Stomach (tissue), 4 donors: ENCODE data around the gene MALAT1.

ENCODE experiments used
- CTCF ChIP-seq, 7 experiments: fragments of 450-650 bp in 4 of 7; fragments of 200-600 bp in 3 of 7; sonication (generic) in 3 of 7; IDR thresholded peaks; one replicate each; pipeline ENCODE4 v1.5.1; 2016 to 2019; ENCODE audit warnings: antibody characterized with exemption in 7 of 7, control low read depth in 2 of 7, mild to moderate bottlenecking in 1 of 7
- POLR2A ChIP-seq, 4 donors: fragments of 450-650 bp; IDR thresholded peaks; one replicate each; pipeline ENCODE4 v1.6.1; 2016; ENCODE audit warnings: antibody characterized with exemption in 4 of 4, control low read depth in 2 of 4, mild to moderate bottlenecking in 1 of 4, moderate library complexity in 1 of 4
- POLR2AphosphoS5 ChIP-seq, 3 donors: sonication (generic); formaldehyde crosslinking; IDR thresholded peaks; one replicate each; pipeline ENCODE4 v1.6.1; 2016; ENCODE audit warnings: antibody characterized with exemption in 3 of 3

GRCh38 chr11:65530157-65530496 lies 31.3 kb downstream of the MALAT1 start:
- TF ChIP-seq CTCF (IDR thresholded peaks at IDR 0.05) (no peak), POLR2A (IDR thresholded peaks at IDR 0.05) (no peak), POLR2AphosphoS5 (IDR thresholded peaks at IDR 0.05) (no peak)
